ENCODE data around the gene CDH4. TPM values are rescaled to one million over a fixed set of nuclear protein-coding genes. Genes with fewer than 3 reads are reported as not detected.

The CDH4 gene
- total RNA-seq, 1 experiment from 2014 or later = not detected

GRCh38 chr20:61262514-61262913 is 10.5 kb downstream of the CDH4 start:
- ChIA-PET POLR2A (no interaction called here), CTCF (interaction anchor here (0.6 to 1.3 kb wide), 4 partner anchors 32 to 262 kb away, joined by 3 to 5 read pairs (median 4); no protein-coding TSS in a partner anchor)
- Histone ChIP-seq H3K9me3 (ENCODE audit: control insufficient read depth, insufficient read depth, low read depth, low read length) (no peaks in the 10 kb centered on the region), H3K4me3 (ENCODE audit: low read depth in 2 of 2, low read length in 2 of 2) (no peak overlapping the region), H3K36me3 (ENCODE audit: control insufficient read depth, insufficient read depth, low read length) (no peaks in the 10 kb centered on the region), H3K27me3 (ENCODE audit: control insufficient read depth, insufficient read depth, low read length) (peaks cover 13% of the 10 kb centered on the region; the same call in 1 of the 2 replicates), H3K27ac (ENCODE audit: low read length) (no peak overlapping the region), H3K4me1 (ENCODE audit: control insufficient read depth, insufficient read depth, low read length) (no peaks in the 10 kb centered on the region)
- TF ChIP-seq TCF7L2 (IDR thresholded peaks at IDR 0.05; ENCODE audit: low read depth, low read length) (no peak), REST (IDR thresholded peaks at IDR 0.05; ENCODE audit: insufficient read depth in 1 of 2, low read depth in 2 of 2, low read length in 1 of 2) (no peak), POLR2AphosphoS5 (IDR thresholded peaks at IDR 0.05; ENCODE audit: low read depth, low read length) (no peak), SIN3A (IDR thresholded peaks at IDR 0.05; ENCODE audit: borderline replicate concordance, insufficient read depth, low read depth, low read length) (no peak)
- TF ChIP-seq, protein P1, sequence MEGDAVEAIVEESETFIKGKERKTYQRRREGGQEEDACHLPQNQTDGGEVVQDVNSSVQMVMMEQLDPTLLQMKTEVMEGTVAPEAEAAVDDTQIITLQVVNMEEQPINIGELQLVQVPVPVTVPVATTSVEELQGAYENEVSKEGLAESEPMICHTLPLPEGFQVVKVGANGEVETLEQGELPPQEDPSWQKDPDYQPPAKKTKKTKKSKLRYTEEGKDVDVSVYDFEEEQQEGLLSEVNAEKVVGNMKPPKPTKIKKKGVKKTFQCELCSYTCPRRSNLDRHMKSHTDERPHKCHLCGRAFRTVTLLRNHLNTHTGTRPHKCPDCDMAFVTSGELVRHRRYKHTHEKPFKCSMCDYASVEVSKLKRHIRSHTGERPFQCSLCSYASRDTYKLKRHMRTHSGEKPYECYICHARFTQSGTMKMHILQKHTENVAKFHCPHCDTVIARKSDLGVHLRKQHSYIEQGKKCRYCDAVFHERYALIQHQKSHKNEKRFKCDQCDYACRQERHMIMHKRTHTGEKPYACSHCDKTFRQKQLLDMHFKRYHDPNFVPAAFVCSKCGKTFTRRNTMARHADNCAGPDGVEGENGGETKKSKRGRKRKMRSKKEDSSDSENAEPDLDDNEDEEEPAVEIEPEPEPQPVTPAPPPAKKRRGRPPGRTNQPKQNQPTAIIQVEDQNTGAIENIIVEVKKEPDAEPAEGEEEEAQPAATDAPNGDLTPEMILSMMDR (IDR thresholded peaks at IDR 0.05) = no peak
- DNase-seq (ENCODE audit: low read depth, low spot score) (no peak), ATAC-seq (no peak)
- intact Hi-C loops (cut with micrococcal nuclease; ENCODE audit: unreplicated experiment) (loop anchor here (10.0 kb wide), 1 partner anchor 632 kb away; no protein-coding TSS in a partner anchor), in situ Hi-C loops (cut with HindIII; ENCODE audit: low pct_unique_long_range_greater_than_20kb, low sequenced_read_pairs) (no loop called here)
- no TSS peak for BruUV-seq (replicated peaks)

- Histone ChIP-seq H3K9me3 (ENCODE audit: control insufficient read depth, insufficient read depth, low read depth, low read length) (no peaks in the 10 kb centered on the region), H3K27ac (ENCODE audit: low read length) (no peak overlapping the region), H3K36me3 (ENCODE audit: control insufficient read depth, insufficient read depth, low read length) (no peaks in the 10 kb centered on the region), H3K27me3 (ENCODE audit: control insufficient read depth, insufficient read depth, low read length) (peaks cover 13% of the 10 kb centered on the region; the same call in 1 of the 2 replicates), H3K4me1 (ENCODE audit: control insufficient read depth, insufficient read depth, low read length) (no peaks in the 10 kb centered on the region), H3K4me3 (ENCODE audit: low read depth in 2 of 2, low read length in 2 of 2) (no peak overlapping the region)
- no TSS peak for BruUV-seq (replicated peaks)
- in situ Hi-C loops (cut with HindIII; ENCODE audit: low pct_unique_long_range_greater_than_20kb, low sequenced_read_pairs) = no loop called here
- ChIA-PET POLR2A (no interaction called here), CTCF (interaction anchor here (0.6 to 1.3 kb wide), 4 partner anchors 33 to 261 kb away, joined by 3 to 5 read pairs (median 4); no protein-coding TSS in a partner anchor)
- no peak for TF ChIP-seq TCF7L2 (IDR thresholded peaks at IDR 0.05; ENCODE audit: low read depth, low read length)
- TF ChIP-seq, protein P1 (IDR thresholded peaks at IDR 0.05) = peak; percentile 93
- DNase-seq (ENCODE audit: low read depth, low spot score) = no peak
- intact Hi-C loops (cut with micrococcal nuclease; ENCODE audit: unreplicated experiment) = loop anchor here (10.0 kb wide), 1 partner anchor 632 kb away; no protein-coding TSS in a partner anchor
- no peak for ATAC-seq
Observed at GRCh38 chr20:61263084-61263695, 11.1 kb downstream of the CDH4 start.
